ENCODE data around the gene MICAL2.

DNA sequence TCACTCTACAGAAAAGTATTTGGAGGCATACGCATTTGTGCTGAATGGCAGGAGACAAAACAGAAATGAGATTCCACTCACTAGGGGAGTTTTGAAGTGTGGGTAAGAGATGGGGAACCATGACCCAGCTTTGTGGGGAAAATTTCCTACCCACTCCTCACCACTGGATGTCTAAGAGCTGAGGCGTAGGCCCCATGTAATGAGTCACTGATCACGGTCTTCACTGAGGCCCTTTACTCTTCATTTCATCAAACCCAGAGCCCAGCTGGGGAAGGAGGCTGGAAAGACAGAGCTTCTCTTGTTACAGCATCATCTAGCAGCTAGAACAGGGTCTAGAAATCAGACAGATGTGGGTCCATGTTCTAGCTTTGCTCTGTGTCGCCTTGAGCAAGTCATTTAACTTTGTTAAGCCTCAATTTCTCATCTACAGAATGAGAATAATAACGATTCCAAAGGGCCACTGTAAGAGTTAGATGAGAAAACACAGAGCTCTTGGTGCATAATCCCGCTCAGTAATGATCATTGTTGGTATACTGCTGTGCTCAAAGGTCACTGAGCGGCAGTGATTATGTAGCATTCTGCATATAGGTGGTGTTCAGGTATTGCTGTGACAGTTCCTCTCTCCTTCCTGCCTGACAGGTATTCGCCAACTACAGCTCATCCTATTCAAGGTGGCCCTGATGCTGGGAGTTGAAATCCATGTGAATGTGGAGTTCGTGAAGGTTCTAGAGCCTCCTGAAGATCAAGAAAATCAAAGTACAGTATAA, 97.2 kb downstream of the MICAL2 start:
- TF ChIP-seq CHD4 (IDR thresholded peaks at IDR 0.05; ENCODE audit: borderline replicate concordance) = no peak
- TF ChIP-seq, protein P1, sequence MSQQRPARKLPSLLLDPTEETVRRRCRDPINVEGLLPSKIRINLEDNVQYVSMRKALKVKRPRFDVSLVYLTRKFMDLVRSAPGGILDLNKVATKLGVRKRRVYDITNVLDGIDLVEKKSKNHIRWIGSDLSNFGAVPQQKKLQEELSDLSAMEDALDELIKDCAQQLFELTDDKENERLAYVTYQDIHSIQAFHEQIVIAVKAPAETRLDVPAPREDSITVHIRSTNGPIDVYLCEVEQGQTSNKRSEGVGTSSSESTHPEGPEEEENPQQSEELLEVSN (IDR thresholded peaks at IDR 0.05; ENCODE audit: borderline replicate concordance, low read depth) = no peak
- TF ChIP-seq, protein P2, sequence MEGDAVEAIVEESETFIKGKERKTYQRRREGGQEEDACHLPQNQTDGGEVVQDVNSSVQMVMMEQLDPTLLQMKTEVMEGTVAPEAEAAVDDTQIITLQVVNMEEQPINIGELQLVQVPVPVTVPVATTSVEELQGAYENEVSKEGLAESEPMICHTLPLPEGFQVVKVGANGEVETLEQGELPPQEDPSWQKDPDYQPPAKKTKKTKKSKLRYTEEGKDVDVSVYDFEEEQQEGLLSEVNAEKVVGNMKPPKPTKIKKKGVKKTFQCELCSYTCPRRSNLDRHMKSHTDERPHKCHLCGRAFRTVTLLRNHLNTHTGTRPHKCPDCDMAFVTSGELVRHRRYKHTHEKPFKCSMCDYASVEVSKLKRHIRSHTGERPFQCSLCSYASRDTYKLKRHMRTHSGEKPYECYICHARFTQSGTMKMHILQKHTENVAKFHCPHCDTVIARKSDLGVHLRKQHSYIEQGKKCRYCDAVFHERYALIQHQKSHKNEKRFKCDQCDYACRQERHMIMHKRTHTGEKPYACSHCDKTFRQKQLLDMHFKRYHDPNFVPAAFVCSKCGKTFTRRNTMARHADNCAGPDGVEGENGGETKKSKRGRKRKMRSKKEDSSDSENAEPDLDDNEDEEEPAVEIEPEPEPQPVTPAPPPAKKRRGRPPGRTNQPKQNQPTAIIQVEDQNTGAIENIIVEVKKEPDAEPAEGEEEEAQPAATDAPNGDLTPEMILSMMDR (IDR thresholded peaks at IDR 0.05) = no peak
- TF ChIP-seq, protein P3, sequence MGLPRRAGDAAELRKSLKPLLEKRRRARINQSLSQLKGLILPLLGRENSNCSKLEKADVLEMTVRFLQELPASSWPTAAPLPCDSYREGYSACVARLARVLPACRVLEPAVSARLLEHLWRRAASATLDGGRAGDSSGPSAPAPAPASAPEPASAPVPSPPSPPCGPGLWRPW (IDR thresholded peaks at IDR 0.05) = no peak

All from A549 (cell line).